HepG2 (cell line): Measurements from ENCODE around the gene OCLN. TPM values are rescaled to one million over a fixed set of nuclear protein-coding genes. Genes with fewer than 3 reads are reported as not detected.

Experiments used
- ATRX ChIP-seq: sonication (generic); formaldehyde crosslinking; IDR thresholded peaks from 2 replicates; pipeline ENCODE4 v1.4.0; 2020; ENCODE audit warnings: missing genetic modification reagents, borderline replicate concordance
- CCDC6 ChIP-seq: sonication (generic); formaldehyde crosslinking; IDR thresholded peaks from 2 replicates; pipeline ENCODE4 v1.8.1; 2022; ENCODE audit warnings: mild to moderate bottlenecking, missing genetic modification reagents, moderate library complexity
- HMG20A ChIP-seq: IDR thresholded peaks from 2 replicates; pipeline ENCODE4 v1.6.1; 2016; ENCODE audit warnings: borderline replicate concordance
- HNF4A ChIP-seq: sonication (generic); formaldehyde crosslinking; IDR thresholded peaks from 2 replicates; pipeline ENCODE4 v1.4.0; 2020; ENCODE audit warnings: missing genetic modification reagents
- HNF4G ChIP-seq, 2 experiments: sonication (generic) in 1 of 2; formaldehyde crosslinking in 1 of 2; IDR thresholded peaks; 2 replicates each; pipeline versions ENCODE4 v1.4.0 to v1.6.1; 2011 to 2020; ENCODE audit warnings: borderline replicate concordance in 2 of 2, low read depth in 2 of 2, mild to moderate bottlenecking in 2 of 2, low read length in 1 of 2, missing genetic modification reagents in 1 of 2, moderate library complexity in 1 of 2
- IRF2 ChIP-seq: IDR thresholded peaks from 2 replicates; pipeline ENCODE4 v1.6.1; 2018; ENCODE audit warnings: missing genetic modification reagents, missing compliant biosample characterization
- MED1 ChIP-seq: sonication (generic); formaldehyde crosslinking; IDR thresholded peaks from 2 replicates; pipeline ENCODE4 v1.4.0; 2020; ENCODE audit warnings: missing genetic modification reagents
- PHF20 ChIP-seq: sonication (generic); formaldehyde crosslinking; IDR thresholded peaks from 2 replicates; pipeline ENCODE4 v1.5.0; 2020; ENCODE audit warnings: mild to moderate bottlenecking, missing genetic modification reagents
- RELA ChIP-seq: sonication (generic); formaldehyde crosslinking; IDR thresholded peaks from 2 replicates; pipeline ENCODE4 v1.4.0; 2020; ENCODE audit warnings: missing genetic modification reagents
- SOX13 ChIP-seq, 3 experiments: fragments of 450-650 bp in 1 of 3; sonication (generic) in 1 of 3; formaldehyde crosslinking in 1 of 3; IDR thresholded peaks in 2 of 3; conservative IDR thresholded peaks in 1 of 3; 2 replicates each; pipeline versions ENCODE4 v1.5.0 to v1.6.1; 2016 to 2020; ENCODE audit warnings: antibody characterized with exemption in 1 of 3, mild to moderate bottlenecking in 1 of 3, missing compliant biosample characterization in 1 of 3, missing genetic modification reagents in 1 of 3, moderate library complexity in 1 of 3
- TBX2 ChIP-seq: sonication (generic); formaldehyde crosslinking; IDR thresholded peaks from 2 replicates; pipeline ENCODE4 v1.5.0; 2020; ENCODE audit warnings: missing genetic modification reagents, mild to moderate bottlenecking, borderline replicate concordance
- TGIF2 ChIP-seq: IDR thresholded peaks from 2 replicates; pipeline ENCODE4 v1.6.1; 2016; ENCODE audit warnings: control low read depth, missing compliant biosample characterization
- TOPORS ChIP-seq: sonication (generic); formaldehyde crosslinking; IDR thresholded peaks from 2 replicates; pipeline ENCODE4 v1.8.0; 2023; ENCODE audit warnings: mild to moderate bottlenecking, missing genetic modification reagents
- ZBTB38 ChIP-seq: sonication (generic); formaldehyde crosslinking; IDR thresholded peaks from 2 replicates; pipeline ENCODE4 v1.5.1; 2020; ENCODE audit warnings: mild to moderate bottlenecking, missing genetic modification reagents
- ZNF143 ChIP-seq: sonication (generic); formaldehyde crosslinking; IDR thresholded peaks from 2 replicates; pipeline ENCODE4 v1.4.0; 2020; ENCODE audit warnings: missing genetic modification reagents
- ZNF17 ChIP-seq: sonication (generic); formaldehyde crosslinking; IDR thresholded peaks from 2 replicates; pipeline ENCODE4 v1.5.0; 2020; ENCODE audit warnings: mild to moderate bottlenecking, missing genetic modification reagents
- ZNF24 ChIP-seq: fragments of 450-650 bp; IDR thresholded peaks from 2 replicates; pipeline ENCODE4 v1.6.1; 2017; ENCODE audit warnings: antibody characterized with exemption, mild to moderate bottlenecking
- ZNF451 ChIP-seq: sonication (generic); formaldehyde crosslinking; IDR thresholded peaks from 2 replicates; pipeline ENCODE4 v1.5.0; 2020; ENCODE audit warnings: mild to moderate bottlenecking, missing genetic modification reagents
- polyA plus RNA-seq, 8 experiments: library from polyadenylated mRNA; depleted of rRNA in 3 of 8; stranded (reverse) in 7 of 8; unstranded in 1 of 8; fragments of >200 nt; fragmentation: Illumina TruSeq in 4 of 8; extraction: Trizol in 4 of 8; gene quantifications; 2 replicates each; pipeline versions ENCODE4 v1.2.1 to v1.2.3, GENCODE V29; 2011 to 2016; ENCODE audit warnings: low read depth in 4 of 8, missing spikeins in 1 of 8, mixed read lengths in 1 of 8; ENCODE audit not compliant: insufficient read depth in 1 of 8
- total RNA-seq, 5 experiments: library from RNA; depleted of rRNA; stranded (reverse); fragments of >200 nt; fragmentation: Illumina TruSeq; extraction: Trizol; gene quantifications; 2 replicates each; pipeline ENCODE4 v1.2.3, GENCODE V29; 2016; ENCODE audit warnings: low read depth in 1 of 5
- TF ChIP-seq, protein P1 (sequence below): sonication (generic); formaldehyde crosslinking; IDR thresholded peaks from 2 replicates; pipeline ENCODE4 v1.5.0; 2020; ENCODE audit warnings: missing genetic modification reagents, mild to moderate bottlenecking, borderline replicate concordance
- TF ChIP-seq, protein P2 (sequence below): sonication (generic); formaldehyde crosslinking; IDR thresholded peaks from 2 replicates; pipeline ENCODE4 v1.4.0; 2020; ENCODE audit warnings: missing genetic modification reagents
- TF ChIP-seq, protein P3 (sequence below): sonication (generic); formaldehyde crosslinking; IDR thresholded peaks from 2 replicates; pipeline ENCODE4 v1.8.1; 2023; ENCODE audit warnings: mild to moderate bottlenecking, moderate library complexity, missing genetic modification reagents
- TF ChIP-seq, protein P4 (sequence below): sonication (generic); formaldehyde crosslinking; IDR thresholded peaks from 2 replicates; pipeline ENCODE4 v1.4.0; 2020; ENCODE audit warnings: missing genetic modification reagents, borderline replicate concordance

OCLN gene
- total and polyA plus RNA-seq, 2 of the 13 experiments (the other 11 are each of a cell fraction or from before 2014, with no cell fraction given): 24.1 to 34.8 TPM

DNA sequence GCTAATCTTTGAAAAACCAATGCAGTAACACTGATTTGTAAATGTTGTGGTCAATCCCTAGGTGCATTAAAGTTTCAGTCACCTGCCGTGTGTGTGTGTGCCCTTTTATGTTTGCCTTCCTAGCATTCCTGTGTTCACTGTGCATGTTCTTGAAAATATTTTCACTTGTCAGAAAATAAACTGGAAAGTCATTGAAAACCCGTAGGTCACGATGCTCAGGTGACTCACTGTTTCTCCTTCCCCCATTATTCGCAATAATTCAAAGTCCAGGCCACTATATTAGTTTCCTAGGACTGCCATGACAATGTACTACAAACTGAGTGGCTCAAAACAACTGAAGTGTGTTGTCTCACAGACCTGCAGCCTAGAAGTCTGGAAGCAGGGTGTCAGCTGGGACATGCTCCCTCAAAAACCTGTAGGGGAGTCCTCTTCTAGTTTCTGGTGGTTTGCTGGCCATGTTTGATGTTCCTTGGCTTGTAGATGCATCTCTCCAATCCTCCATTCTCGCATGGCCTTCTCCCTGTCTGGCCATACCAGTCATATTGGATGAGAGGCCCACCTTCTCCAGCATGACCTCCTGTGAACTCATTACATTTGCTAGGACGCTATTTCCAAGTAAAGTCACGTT lies 48.3 kb upstream of the OCLN start (continued):
- TF ChIP-seq, protein P1, sequence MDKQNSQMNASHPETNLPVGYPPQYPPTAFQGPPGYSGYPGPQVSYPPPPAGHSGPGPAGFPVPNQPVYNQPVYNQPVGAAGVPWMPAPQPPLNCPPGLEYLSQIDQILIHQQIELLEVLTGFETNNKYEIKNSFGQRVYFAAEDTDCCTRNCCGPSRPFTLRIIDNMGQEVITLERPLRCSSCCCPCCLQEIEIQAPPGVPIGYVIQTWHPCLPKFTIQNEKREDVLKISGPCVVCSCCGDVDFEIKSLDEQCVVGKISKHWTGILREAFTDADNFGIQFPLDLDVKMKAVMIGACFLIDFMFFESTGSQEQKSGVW: no peak
- TF ChIP-seq ZBTB38 (CRISPR knock-in tag) (no peak), ZNF451 (CRISPR knock-in tag) (no peak), TBX2 (CRISPR knock-in tag) (peak; percentile 36; the same call in 1 of the 2 replicates), IRF2 (no peak), TOPORS (CRISPR knock-in tag) (no peak), ZNF17 (CRISPR knock-in tag) (no peak), MED1 (CRISPR knock-in tag) (peak; percentile 58; the same call in 1 of the 2 replicates), ZNF143 (CRISPR knock-in tag) (no peak), SOX13 (IDR thresholded peaks at IDR 0.05) (peak; percentile 40; the same call in 1 of the 2 replicates), SOX13 (CRISPR knock-in tag; conservative IDR thresholded peaks at IDR 0.05 in 1 of 2, IDR thresholded peaks at IDR 0.05 in 1 of 2) (peak in 1 of 2 experiments; percentile 86; a peak in 2 of 4 replicates), RELA (no peak), HNF4A (peak; percentile 89), TGIF2 (CRISPR knock-in tag) (no peak), PHF20 (no peak), CCDC6 (CRISPR knock-in tag) (no peak), ZNF24 (0 out of 2 replicates have a peak, but pooled peaks have one; percentile 14), HNF4G (IDR thresholded peaks at IDR 0.05; ENCODE audit: borderline replicate concordance, low read depth, low read length) (peak; percentile 74), HNF4G (CRISPR knock-in tag; IDR thresholded peaks at IDR 0.05; ENCODE audit: borderline replicate concordance, low read depth) (no peak), ATRX (CRISPR knock-in tag) (no peak), HMG20A (peak; percentile 89)
- TF ChIP-seq, protein P2, sequence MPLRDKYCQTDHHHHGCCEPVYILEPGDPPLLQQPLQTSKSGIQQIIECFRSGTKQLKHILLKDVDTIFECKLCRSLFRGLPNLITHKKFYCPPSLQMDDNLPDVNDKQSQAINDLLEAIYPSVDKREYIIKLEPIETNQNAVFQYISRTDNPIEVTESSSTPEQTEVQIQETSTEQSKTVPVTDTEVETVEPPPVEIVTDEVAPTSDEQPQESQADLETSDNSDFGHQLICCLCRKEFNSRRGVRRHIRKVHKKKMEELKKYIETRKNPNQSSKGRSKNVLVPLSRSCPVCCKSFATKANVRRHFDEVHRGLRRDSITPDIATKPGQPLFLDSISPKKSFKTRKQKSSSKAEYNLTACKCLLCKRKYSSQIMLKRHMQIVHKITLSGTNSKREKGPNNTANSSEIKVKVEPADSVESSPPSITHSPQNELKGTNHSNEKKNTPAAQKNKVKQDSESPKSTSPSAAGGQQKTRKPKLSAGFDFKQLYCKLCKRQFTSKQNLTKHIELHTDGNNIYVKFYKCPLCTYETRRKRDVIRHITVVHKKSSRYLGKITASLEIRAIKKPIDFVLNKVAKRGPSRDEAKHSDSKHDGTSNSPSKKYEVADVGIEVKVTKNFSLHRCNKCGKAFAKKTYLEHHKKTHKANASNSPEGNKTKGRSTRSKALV (CRISPR knock-in tag): no peak
- TF ChIP-seq, protein P3, sequence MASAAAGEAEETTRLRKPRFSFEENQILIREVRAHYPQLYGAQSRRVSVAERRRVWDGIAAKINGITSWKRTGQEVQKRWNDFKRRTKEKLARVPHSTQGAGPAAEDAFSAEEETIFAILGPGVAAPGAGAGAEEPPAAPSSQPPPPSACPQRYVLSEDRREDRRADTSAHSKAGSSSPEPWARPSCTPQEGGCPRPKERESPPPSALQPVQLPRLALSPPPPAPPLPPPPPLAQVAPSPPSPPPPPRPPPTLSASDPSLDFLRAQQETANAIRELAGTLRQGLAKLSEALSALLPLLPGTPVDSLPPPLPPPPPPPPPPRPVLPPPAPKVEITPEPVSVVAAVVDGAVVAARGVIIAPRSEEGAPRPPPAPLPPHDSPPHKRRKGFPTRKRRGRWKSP (CRISPR knock-in tag): peak; percentile 36; the same call in 1 of the 2 replicates
- TF ChIP-seq, protein P4, sequence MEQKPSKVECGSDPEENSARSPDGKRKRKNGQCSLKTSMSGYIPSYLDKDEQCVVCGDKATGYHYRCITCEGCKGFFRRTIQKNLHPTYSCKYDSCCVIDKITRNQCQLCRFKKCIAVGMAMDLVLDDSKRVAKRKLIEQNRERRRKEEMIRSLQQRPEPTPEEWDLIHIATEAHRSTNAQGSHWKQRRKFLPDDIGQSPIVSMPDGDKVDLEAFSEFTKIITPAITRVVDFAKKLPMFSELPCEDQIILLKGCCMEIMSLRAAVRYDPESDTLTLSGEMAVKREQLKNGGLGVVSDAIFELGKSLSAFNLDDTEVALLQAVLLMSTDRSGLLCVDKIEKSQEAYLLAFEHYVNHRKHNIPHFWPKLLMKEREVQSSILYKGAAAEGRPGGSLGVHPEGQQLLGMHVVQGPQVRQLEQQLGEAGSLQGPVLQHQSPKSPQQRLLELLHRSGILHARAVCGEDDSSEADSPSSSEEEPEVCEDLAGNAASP (CRISPR knock-in tag): peak; percentile 75; the same call in 1 of the 2 replicates
